ENCODE results near the gene CARS1. TPM values are rescaled to one million over a fixed set of nuclear protein-coding genes. Genes with fewer than 3 reads are reported as not detected.

Gene CARS1
- total and polyA plus RNA-seq, 10 of the 15 experiments (the other 5 are each of a cell fraction or from before 2014, with no cell fraction given) = 7.8 to 60.6 (median 45.7) TPM

DNA sequence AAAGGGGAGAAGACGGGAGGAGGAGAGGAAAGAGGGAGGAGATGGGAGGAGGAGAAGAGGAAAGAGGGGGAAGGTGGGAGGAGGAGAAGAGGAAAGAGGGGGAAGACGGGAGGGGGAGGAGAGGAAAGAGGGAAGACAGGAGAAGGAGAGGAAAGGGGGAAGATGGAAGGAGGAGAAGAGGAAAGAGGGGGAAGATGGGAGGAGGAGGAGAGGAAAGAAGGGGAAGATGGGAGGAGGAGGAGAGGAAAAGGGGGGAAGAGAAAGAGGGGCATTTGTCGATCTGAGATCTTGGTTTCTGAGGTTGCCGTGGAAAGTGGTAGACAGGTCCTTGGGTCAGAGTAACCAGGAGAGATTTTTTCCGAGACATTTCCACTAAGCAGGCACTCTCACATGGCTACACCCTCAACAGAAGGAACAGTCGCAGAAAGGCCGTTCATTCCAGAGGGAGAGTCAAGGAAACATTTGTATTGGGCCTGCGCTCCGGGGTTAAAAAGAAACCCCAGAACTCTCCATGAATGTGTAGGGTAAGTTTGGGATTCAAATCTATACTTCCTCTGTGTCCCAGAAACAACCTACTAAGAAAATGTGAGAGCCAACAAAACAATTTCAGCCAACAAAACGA lies 39.8 kb upstream of the CARS1 start:
- H3K4me2 ChIP-seq (ENCODE audit: control insufficient read depth, insufficient read depth) = no peak overlapping the region
- WGBS (ENCODE audit: insufficient coverage, insufficient replicate concordance, low lambda C conversion rate, missing lambda C conversion rate) = 63% methylated on average over 10 of the region's 10 CpGs
- TF ChIP-seq STAT3 (IDR thresholded peaks at IDR 0.05; ENCODE audit: low read depth, low read length) (no peak), CHD4 (IDR thresholded peaks at IDR 0.05) (no peak), KLF5 (IDR thresholded peaks at IDR 0.05; ENCODE audit: partially characterized antibody) (no peak), POLR2AphosphoS2 (IDR thresholded peaks at IDR 0.05; ENCODE audit: low read depth, low read length) (no peak), RELA (IDR thresholded peaks at IDR 0.05; ENCODE audit: borderline replicate concordance, partially characterized antibody) (no peak), HCFC1 (IDR thresholded peaks at IDR 0.05; ENCODE audit: low read length) (no peak), SMARCA5 (IDR thresholded peaks at IDR 0.05) (no peak), KAT2A (conservative IDR thresholded peaks at IDR 0.05; ENCODE audit: control insufficient read depth, low read depth, low read length) (no peak), ESRRA (IDR thresholded peaks at IDR 0.05; ENCODE audit: low read length) (no peak), WRNIP1 (IDR thresholded peaks at IDR 0.05; ENCODE audit: borderline replicate concordance, low read depth, low read length) (no peak), BHLHE40 (IDR thresholded peaks at IDR 0.05; ENCODE audit: borderline replicate concordance in 1 of 2, low read depth in 2 of 2, low read length in 1 of 2) (no peak), CHD1 (IDR thresholded peaks at IDR 0.05; ENCODE audit: low read depth, low read length) (no peak)
- TF ChIP-seq, protein P1, sequence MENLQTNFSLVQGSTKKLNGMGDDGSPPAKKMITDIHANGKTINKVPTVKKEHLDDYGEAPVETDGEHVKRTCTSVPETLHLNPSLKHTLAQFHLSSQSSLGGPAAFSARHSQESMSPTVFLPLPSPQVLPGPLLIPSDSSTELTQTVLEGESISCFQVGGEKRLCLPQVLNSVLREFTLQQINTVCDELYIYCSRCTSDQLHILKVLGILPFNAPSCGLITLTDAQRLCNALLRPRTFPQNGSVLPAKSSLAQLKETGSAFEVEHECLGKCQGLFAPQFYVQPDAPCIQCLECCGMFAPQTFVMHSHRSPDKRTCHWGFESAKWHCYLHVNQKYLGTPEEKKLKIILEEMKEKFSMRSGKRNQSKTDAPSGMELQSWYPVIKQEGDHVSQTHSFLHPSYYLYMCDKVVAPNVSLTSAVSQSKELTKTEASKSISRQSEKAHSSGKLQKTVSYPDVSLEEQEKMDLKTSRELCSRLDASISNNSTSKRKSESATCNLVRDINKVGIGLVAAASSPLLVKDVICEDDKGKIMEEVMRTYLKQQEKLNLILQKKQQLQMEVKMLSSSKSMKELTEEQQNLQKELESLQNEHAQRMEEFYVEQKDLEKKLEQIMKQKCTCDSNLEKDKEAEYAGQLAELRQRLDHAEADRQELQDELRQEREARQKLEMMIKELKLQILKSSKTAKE (IDR thresholded peaks at IDR 0.05; ENCODE audit: low read depth, poor library complexity, severe bottlenecking) = no peak
- TF ChIP-seq, protein P2, sequence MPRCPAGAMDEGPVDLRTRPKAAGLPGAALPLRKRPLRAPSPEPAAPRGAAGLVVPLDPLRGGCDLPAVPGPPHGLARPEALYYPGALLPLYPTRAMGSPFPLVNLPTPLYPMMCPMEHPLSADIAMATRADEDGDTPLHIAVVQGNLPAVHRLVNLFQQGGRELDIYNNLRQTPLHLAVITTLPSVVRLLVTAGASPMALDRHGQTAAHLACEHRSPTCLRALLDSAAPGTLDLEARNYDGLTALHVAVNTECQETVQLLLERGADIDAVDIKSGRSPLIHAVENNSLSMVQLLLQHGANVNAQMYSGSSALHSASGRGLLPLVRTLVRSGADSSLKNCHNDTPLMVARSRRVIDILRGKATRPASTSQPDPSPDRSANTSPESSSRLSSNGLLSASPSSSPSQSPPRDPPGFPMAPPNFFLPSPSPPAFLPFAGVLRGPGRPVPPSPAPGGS (IDR thresholded peaks at IDR 0.05; ENCODE audit: borderline replicate concordance, insufficient read depth, low read depth, low read length, poor library complexity, severe bottlenecking) = no peak
- TF ChIP-seq, protein P3, sequence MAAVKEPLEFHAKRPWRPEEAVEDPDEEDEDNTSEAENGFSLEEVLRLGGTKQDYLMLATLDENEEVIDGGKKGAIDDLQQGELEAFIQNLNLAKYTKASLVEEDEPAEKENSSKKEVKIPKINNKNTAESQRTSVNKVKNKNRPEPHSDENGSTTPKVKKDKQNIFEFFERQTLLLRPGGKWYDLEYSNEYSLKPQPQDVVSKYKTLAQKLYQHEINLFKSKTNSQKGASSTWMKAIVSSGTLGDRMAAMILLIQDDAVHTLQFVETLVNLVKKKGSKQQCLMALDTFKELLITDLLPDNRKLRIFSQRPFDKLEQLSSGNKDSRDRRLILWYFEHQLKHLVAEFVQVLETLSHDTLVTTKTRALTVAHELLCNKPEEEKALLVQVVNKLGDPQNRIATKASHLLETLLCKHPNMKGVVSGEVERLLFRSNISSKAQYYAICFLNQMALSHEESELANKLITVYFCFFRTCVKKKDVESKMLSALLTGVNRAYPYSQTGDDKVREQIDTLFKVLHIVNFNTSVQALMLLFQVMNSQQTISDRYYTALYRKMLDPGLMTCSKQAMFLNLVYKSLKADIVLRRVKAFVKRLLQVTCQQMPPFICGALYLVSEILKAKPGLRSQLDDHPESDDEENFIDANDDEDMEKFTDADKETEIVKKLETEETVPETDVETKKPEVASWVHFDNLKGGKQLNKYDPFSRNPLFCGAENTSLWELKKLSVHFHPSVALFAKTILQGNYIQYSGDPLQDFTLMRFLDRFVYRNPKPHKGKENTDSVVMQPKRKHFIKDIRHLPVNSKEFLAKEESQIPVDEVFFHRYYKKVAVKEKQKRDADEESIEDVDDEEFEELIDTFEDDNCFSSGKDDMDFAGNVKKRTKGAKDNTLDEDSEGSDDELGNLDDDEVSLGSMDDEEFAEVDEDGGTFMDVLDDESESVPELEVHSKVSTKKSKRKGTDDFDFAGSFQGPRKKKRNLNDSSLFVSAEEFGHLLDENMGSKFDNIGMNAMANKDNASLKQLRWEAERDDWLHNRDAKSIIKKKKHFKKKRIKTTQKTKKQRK (IDR thresholded peaks at IDR 0.05; ENCODE audit: low read depth, low read length) = no peak
- TF ChIP-seq, protein P4, sequence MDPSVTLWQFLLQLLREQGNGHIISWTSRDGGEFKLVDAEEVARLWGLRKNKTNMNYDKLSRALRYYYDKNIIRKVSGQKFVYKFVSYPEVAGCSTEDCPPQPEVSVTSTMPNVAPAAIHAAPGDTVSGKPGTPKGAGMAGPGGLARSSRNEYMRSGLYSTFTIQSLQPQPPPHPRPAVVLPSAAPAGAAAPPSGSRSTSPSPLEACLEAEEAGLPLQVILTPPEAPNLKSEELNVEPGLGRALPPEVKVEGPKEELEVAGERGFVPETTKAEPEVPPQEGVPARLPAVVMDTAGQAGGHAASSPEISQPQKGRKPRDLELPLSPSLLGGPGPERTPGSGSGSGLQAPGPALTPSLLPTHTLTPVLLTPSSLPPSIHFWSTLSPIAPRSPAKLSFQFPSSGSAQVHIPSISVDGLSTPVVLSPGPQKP (IDR thresholded peaks at IDR 0.05; ENCODE audit: low read depth, low read length) = no peak
- H3K9me3 ChIP-seq (replicated peaks; ENCODE audit: control insufficient read depth, insufficient read depth, low read length) = no peaks in the 10 kb centered on the region
- no TSS peak for BruUV-seq (replicated peaks)
- no peaks in the 10 kb centered on the region for H4K20me1 ChIP-seq (ENCODE audit: control insufficient read depth, insufficient read depth)
- no peaks in the 10 kb centered on the region for H3K79me2 ChIP-seq (ENCODE audit: control insufficient read depth, insufficient read depth, low read length)
- intact Hi-C loops (cut with micrococcal nuclease; ENCODE audit: unreplicated experiment) (loop anchor here (10.0 kb wide), 2 partner anchors 122 to 162 kb away; no protein-coding TSS in a partner anchor), in situ Hi-C loops (cut with MboI) (no loop called here)
- H3K27ac ChIP-seq (ENCODE audit: control insufficient read depth, insufficient read depth) = no peak overlapping the region
- CTCF ChIA-PET = interaction anchor here (1.7 kb wide), 1 partner anchor 13 kb away, joined by 4 read pairs; no protein-coding TSS in a partner anchor
- H3K4me3 ChIP-seq = no peak overlapping the region
- SMC1A ChIA-PET (ENCODE audit: uncharacterized antibody, unreplicated experiment) = no interaction called here
- DNase-seq (ENCODE audit: low read depth, low spot score) = no peak
- no peaks in the 10 kb centered on the region for H3K36me3 ChIP-seq (ENCODE audit: control insufficient read depth in 2 of 2, insufficient read depth in 2 of 2, low read length in 1 of 2)
- POLR2A ChIA-PET = no interaction called here
- RAD21 ChIA-PET (ENCODE audit: unreplicated experiment) = no interaction called here
- H3K4me1 ChIP-seq (ENCODE audit: control insufficient read depth, insufficient read depth, low read length) = no peaks in the 10 kb centered on the region
- no peak for FAIRE-seq
- no peak for ATAC-seq
- no peak overlapping the region for H3K9ac ChIP-seq (ENCODE audit: control insufficient read depth, insufficient read depth, low read length)
- H2AFZ ChIP-seq (ENCODE audit: control insufficient read depth, low read depth, low read length) = no peak overlapping the region
- no peaks in the 10 kb centered on the region for H3K27me3 ChIP-seq (replicated peaks in 1 of 2; ENCODE audit: control insufficient read depth in 2 of 2, insufficient read depth in 2 of 2, low read length in 1 of 2)

Data from GM12878 (cell line).